Ovary (tissue), 9 donors: ENCODE data around the gene TAX1BP3. TPM values are rescaled to one million over a fixed set of nuclear protein-coding genes. Genes with fewer than 3 reads are reported as not detected.

Experiments
- DNase-seq, 5 donors: peaks; one replicate each; pipeline ENCODE4 v3.0.0-alpha.2; 2019 to 2020
- H3K27ac ChIP-seq, 2 donors: fragments of 200-600 bp; one replicate each; pipeline versions ENCODE4 v1.5.1 to v1.8.0; 2019 to 2022
- H3K27me3 ChIP-seq: fragments of 200-600 bp; one replicate; pipeline ENCODE4 v1.8.0; 2022
- H3K36me3 ChIP-seq: fragments of 200-600 bp; sonication (generic); one replicate; pipeline ENCODE4 v1.5.1; 2019
- H3K4me1 ChIP-seq: one replicate; pipeline ENCODE4 v1.8.1; 2013; ENCODE audit warnings: mild to moderate bottlenecking, moderate library complexity; ENCODE audit not compliant: insufficient read depth
- H3K4me3 ChIP-seq: fragments of 200-600 bp; sonication (generic); one replicate; pipeline ENCODE4 v1.5.1; 2017
- H3K9me3 ChIP-seq, 2 donors: fragments of 200-600 bp in 1 of 2; sonication (generic) in 1 of 2; one replicate each; pipeline versions ENCODE4 v1.5.1 to v1.8.1; 2013 to 2019; ENCODE audit warnings: mild to moderate bottlenecking in 1 of 2, moderate library complexity in 1 of 2
- CTCF ChIP-seq, 3 donors: fragments of 450-650 bp in 2 of 3; fragments of 200-600 bp in 1 of 3; IDR thresholded peaks; one replicate each; pipeline versions ENCODE4 v1.5.1 to v1.8.0; 2016 to 2022; ENCODE audit warnings: antibody characterized with exemption in 3 of 3, mild to moderate bottlenecking in 1 of 3
- EP300 ChIP-seq: sonication (generic); formaldehyde crosslinking; IDR thresholded peaks from one replicate; pipeline ENCODE4 v1.6.1; 2017; ENCODE audit warnings: antibody characterized with exemption
- POLR2A ChIP-seq: fragments of 450-650 bp; IDR thresholded peaks from one replicate; pipeline ENCODE4 v1.6.1; 2017; ENCODE audit warnings: antibody characterized with exemption, mild to moderate bottlenecking, moderate library complexity
- WGBS, 3 donors: extraction: QIAGEN DNeasy Blood & Tissue Kit in 1 of 3; methylation state at CpG; one replicate each; pipeline versions ENCODE4 v1.1.5 to v1.1.7; 2013 to 2017; 5-methylcytosine and 5-hydroxymethylcytosine counted together
- intact Hi-C, 4 donors: fragments of 100-400 bp; cut with DNase I; formaldehyde crosslinking; loops; one replicate each; pipeline versions ENCODE4 v1.11.0 to v1.15.1; 2022 to 2023
- polyA plus RNA-seq, 2 donors: library from polyadenylated mRNA; stranded (reverse); fragments of 200-250 nt in 1 of 2; fragments of 350-450 nt in 1 of 2; fragmentation: Illumina TruSeq in 1 of 2; extraction: RNeasy Lipid Tissue Mini Kit (QIAGEN cat#74804) in 1 of 2; gene quantifications; one replicate each; pipeline ENCODE4 v1.2.3, GENCODE V29; 2013 to 2014
- total RNA-seq, 7 donors: library from RNA; depleted of rRNA in 2 of 7; stranded (reverse); fragments of >200 nt in 2 of 7; fragmentation: NEBNext Ultra II Directional in 3 of 7; extraction: Animal tissue kit (Norgen Biotek cat#: 25700) in 3 of 7; gene quantifications; one replicate each; pipeline versions ENCODE4 v1.1.0 to v1.2.4, GENCODE V29; 2016 to 2023
- donor health status: DM: no; HTN: no; CAD: no; lungs with moderate emphysema.
- donor health status: DM: no; HTN: no; CAD: no.
- donor health status: Bipolar disorder and iron deficiency.
- donor health status: DM: yes; HTN: yes; CAD: no.
- donor health status: DM: no; HTN: no; CAD: no.
- donor health status: DM: yes; HTN: yes; CAD: no.

TAX1BP3 gene
- total and polyA plus RNA-seq, 9 donors: 48.7 to 166 (median 125) TPM

DNA sequence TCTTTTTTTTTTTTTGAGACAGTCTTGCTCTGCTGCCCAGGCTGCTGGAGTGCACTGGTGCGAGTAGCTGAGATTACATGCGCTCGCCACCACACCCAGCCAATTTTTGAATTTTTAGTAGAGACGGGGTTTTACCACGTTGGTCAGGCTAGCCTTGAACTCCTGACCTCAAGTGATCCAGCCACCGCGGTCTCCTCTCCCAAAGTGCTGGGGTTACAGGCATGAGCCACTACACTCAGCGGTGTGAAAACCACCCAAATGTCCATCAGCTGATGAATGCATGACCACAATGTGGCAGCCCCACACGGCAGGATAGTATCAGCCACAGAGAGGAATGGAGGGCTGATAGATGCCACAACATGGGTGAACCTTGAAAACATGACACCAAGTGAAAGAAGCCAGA, 25.5 kb upstream of the TAX1BP3 start:
- TF ChIP-seq CTCF (IDR thresholded peaks at IDR 0.05) (no peak), EP300 (no peak), POLR2A (no peak)
- Histone ChIP-seq H3K27ac (no peak overlapping the region), H3K4me3 (no peak overlapping the region), H3K27me3 (no peaks in the 10 kb centered on the region), H3K9me3 (peaks cover 0 to 5% of the 10 kb centered on the region in 2 donors), H3K4me1 (no peaks in the 10 kb centered on the region), H3K36me3 (no peaks in the 10 kb centered on the region)
- WGBS, 3 donors: 55 to 64% (median 60%) methylated on average over 9 of the region's 9 CpGs
- DNase-seq: no peak
- intact Hi-C loops: no loop called here

DNA sequence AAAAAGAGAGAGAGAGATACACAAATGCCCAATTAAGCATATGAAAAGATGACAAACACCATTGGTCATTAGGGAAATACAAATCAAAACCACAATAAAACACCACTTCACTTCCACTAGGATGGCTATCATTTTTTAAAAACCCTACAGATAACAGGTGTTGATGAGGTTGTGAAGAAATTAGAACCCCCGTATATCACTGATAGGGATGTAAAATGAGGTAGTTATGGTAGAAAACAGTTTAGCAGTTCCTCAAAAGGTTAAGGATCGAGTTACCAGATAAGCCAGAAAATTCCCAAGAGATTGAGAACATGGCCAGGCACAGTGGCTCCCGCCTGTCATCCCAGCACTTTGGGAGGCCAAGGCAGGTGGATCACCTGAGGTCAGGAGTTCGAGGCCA, 24.8 kb upstream of the TAX1BP3 start:
- intact Hi-C loops: no loop called here
- peaks cover 0 to 3% of the 10 kb centered on the region in 2 donors for H3K9me3 ChIP-seq
- H3K4me3 ChIP-seq: no peak overlapping the region

GRCh38 chr17:3692346-3692745, 24.0 kb upstream of the TAX1BP3 start:
- no peaks in the 10 kb centered on the region for H3K36me3 ChIP-seq
- intact Hi-C loops: no loop called here
- WGBS, 3 donors: 80 to 83% (median 81%) methylated on average over 9 of the region's 9 CpGs
- H3K27me3 ChIP-seq: no peaks in the 10 kb centered on the region
- DNase-seq: no peak
- no peak overlapping the region for H3K4me3 ChIP-seq
- H3K27ac ChIP-seq: no peak overlapping the region
- TF ChIP-seq CTCF (IDR thresholded peaks at IDR 0.05) (no peak), POLR2A (no peak)
- H3K9me3 ChIP-seq: no peaks in the 10 kb centered on the region
- no peaks in the 10 kb centered on the region for H3K4me1 ChIP-seq

More for the DNA sequence above, 24.8 kb upstream of the TAX1BP3 start:
- Histone ChIP-seq H3K27me3 (no peaks in the 10 kb centered on the region), H3K4me1 (no peaks in the 10 kb centered on the region), H3K36me3 (no peaks in the 10 kb centered on the region), H3K27ac (no peak overlapping the region)
- TF ChIP-seq POLR2A (no peak), EP300 (no peak), CTCF (IDR thresholded peaks at IDR 0.05) (no peak)
- no peak for DNase-seq
- WGBS, 3 donors: 68 to 73% (median 71%) methylated on average over 4 of the region's 4 CpGs

DNA sequence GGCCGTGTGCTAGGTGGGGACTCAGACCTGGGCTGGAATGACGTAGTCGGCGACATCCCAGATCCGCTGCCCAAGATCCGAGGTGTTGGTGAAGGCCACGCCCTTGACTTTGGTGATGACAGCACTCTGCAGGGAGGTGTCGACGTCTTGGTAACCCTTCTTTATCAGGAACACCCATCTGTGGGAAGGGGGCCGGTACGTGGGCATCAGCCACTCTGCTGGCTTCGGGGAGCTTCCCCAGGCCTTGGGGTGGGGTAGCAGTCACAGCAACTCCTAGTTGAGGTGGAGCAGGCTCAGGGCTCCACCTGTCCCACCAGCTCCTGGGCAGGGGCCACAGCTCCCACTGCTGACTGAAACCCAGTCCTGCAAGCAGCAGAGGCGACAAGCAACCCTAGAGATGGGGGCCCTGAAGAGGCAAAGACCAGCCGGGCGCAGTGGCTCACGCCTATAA, 23.3 kb upstream of the TAX1BP3 start:
- intact Hi-C loops: no loop called here
- no peaks in the 10 kb centered on the region for H3K27me3 ChIP-seq
- no peaks in the 10 kb centered on the region for H3K4me1 ChIP-seq
- H3K9me3 ChIP-seq: no peaks in the 10 kb centered on the region
- no peak overlapping the region for H3K27ac ChIP-seq
- WGBS, 3 donors: 81 to 86% (median 85%) methylated on average over 16 of the region's 16 CpGs
- DNase-seq: no peak
- no peak for TF ChIP-seq POLR2A
- TF ChIP-seq EP300: no peak
- TF ChIP-seq CTCF (IDR thresholded peaks at IDR 0.05): no peak
- H3K4me3 ChIP-seq: no peak overlapping the region
- H3K36me3 ChIP-seq: no peaks in the 10 kb centered on the region
